A549 (cell line): ENCODE data around the gene ADCY3. TPM values are rescaled to one million over a fixed set of nuclear protein-coding genes. Genes with fewer than 3 reads are reported as not detected.
"Not testable (repeated sequence)": the region's sequence is repeated elsewhere in the genome, so short reads cannot be mapped to it uniquely, and the experiment has no call there.

Experiments
- ATAC-seq, 2 experiments: fragments of 200-7000 bp in 1 of 2; fragments of >200 bp in 1 of 2; cut with Nextera tagmentation in 1 of 2; cut with Tn5 transposase in 1 of 2; 3 replicates each; pipeline versions ENCODE4 v1.8.0 to v1.9.1; 2018 to 2020; ENCODE audit warnings: mild to moderate bottlenecking in 1 of 2, moderate library complexity in 1 of 2
- CTCF ChIA-PET: fragments of 300-600 bp; sonication (Branson Sonifier 250); formaldehyde crosslinking; extraction: SDS; loops from one replicate; lab custom pipeline; 2021; ENCODE audit warnings: antibody characterized with exemption, inconsistent platforms; lab: Yijun Ruan, JAX
- POLR2A ChIA-PET: fragments of 350-600 bp; formaldehyde crosslinking; extraction: SDS; loops from one replicate; lab custom pipeline; 2021; ENCODE audit warnings: antibody characterized with exemption, inconsistent platforms; lab: Yijun Ruan, JAX
- DNase-seq, 2 experiments: peaks; one replicate each; pipeline versions ENCODE4 v3.0.0 to v3.0.0-alpha.2; 2011 to 2016; ENCODE audit warnings: low read depth in 1 of 2, low spot score in 1 of 2
- FAIRE-seq: peaks from 2 replicates; lab custom pipeline; 2011; peaks lifted over from hg19 to GRCh38; lab: Jason Lieb, UNC
- H3K27ac ChIP-seq, 2 experiments: fragments of >200 bp; sonication (Bioruptor Twin); formaldehyde crosslinking; 3 replicates each; pipeline ENCODE4 v1.5.1; 2016 to 2017
- H3K4me1 ChIP-seq: fragments of >200 bp; sonication (Bioruptor Twin); formaldehyde crosslinking; 3 replicates; pipeline ENCODE4 v1.6.1; 2016
- H3K4me2 ChIP-seq: fragments of >200 bp; sonication (Bioruptor Twin); formaldehyde crosslinking; 3 replicates; pipeline ENCODE4 v1.6.1; 2016
- H3K4me3 ChIP-seq: fragments of >200 bp; sonication (Bioruptor Twin); formaldehyde crosslinking; 3 replicates; pipeline ENCODE4 v1.5.1; 2016
- H3K9me3 ChIP-seq: fragments of >200 bp; sonication (Bioruptor Twin); formaldehyde crosslinking; 3 replicates; pipeline ENCODE4 v1.6.1; 2016
- CBX2 ChIP-seq: fragments of 200-600 bp; sonication (generic); IDR thresholded peaks from 2 replicates; pipeline ENCODE4 v1.6.1; 2016; ENCODE audit warnings: low read depth, mild to moderate bottlenecking, borderline replicate concordance
- CBX8 ChIP-seq: fragments of 200-600 bp; sonication (generic); IDR thresholded peaks from 2 replicates; pipeline ENCODE4 v1.6.1; 2016
- CHD2 ChIP-seq: fragments of 150-350 bp; IDR thresholded peaks from 2 replicates; pipeline ENCODE4 v1.6.1; 2014; ENCODE audit warnings: low read length; ENCODE audit not compliant: partially characterized antibody
- CHD4 ChIP-seq: fragments of 200-600 bp; sonication (generic); IDR thresholded peaks from 2 replicates; pipeline ENCODE4 v1.6.1; 2016; ENCODE audit warnings: antibody characterized with exemption, mild to moderate bottlenecking, borderline replicate concordance
- EHMT2 ChIP-seq: fragments of 200-600 bp; sonication (generic); IDR thresholded peaks from 2 replicates; pipeline ENCODE4 v1.6.1; 2016; ENCODE audit warnings: antibody characterized with exemption, low read depth, mild to moderate bottlenecking, moderate library complexity
- EP300 ChIP-seq, 2 experiments: fragments of >200 bp; sonication (Bioruptor Twin); formaldehyde crosslinking; IDR thresholded peaks; 2 replicates in 1 of 2; 3 replicates in 1 of 2; pipeline ENCODE4 v1.6.1; 2016 to 2017
- ESRRA ChIP-seq: fragments of 150-350 bp; IDR thresholded peaks from 2 replicates; pipeline ENCODE4 v1.6.1; 2014; ENCODE audit warnings: mild to moderate bottlenecking, low read length, borderline replicate concordance
- FOSB ChIP-seq: fragments of 250-450 bp; sonication (Bioruptor Pico); IDR thresholded peaks from 2 replicates; pipeline ENCODE4 v1.5.0; 2020; ENCODE audit warnings: mild to moderate bottlenecking, moderate library complexity
- HOXB13 ChIP-seq: fragments of 250-450 bp; sonication (Bioruptor Pico); IDR thresholded peaks from 2 replicates; pipeline ENCODE4 v1.5.0; 2020; ENCODE audit warnings: low read depth, mild to moderate bottlenecking, moderate library complexity
- KDM1A ChIP-seq: fragments of 200-600 bp; sonication (generic); IDR thresholded peaks from 2 replicates; pipeline ENCODE4 v1.6.1; 2016; ENCODE audit warnings: low read depth, mild to moderate bottlenecking
- KDM5A ChIP-seq: fragments of 200-600 bp; sonication (generic); IDR thresholded peaks from 2 replicates; pipeline ENCODE4 v1.6.1; 2016; ENCODE audit warnings: antibody characterized with exemption, mild to moderate bottlenecking
- POLR2A ChIP-seq: IDR thresholded peaks from 2 replicates; pipeline ENCODE4 v1.6.1; 2012; ENCODE audit warnings: mild to moderate bottlenecking, low read length
- POLR2AphosphoS2 ChIP-seq: conservative IDR thresholded peaks from 2 replicates; pipeline ENCODE4 v1.6.1; 2012; ENCODE audit warnings: low read length, improper control_type of control experiment, inconsistent platforms
- RCOR1 ChIP-seq: fragments of 150-350 bp; IDR thresholded peaks from 2 replicates; pipeline ENCODE4 v1.6.1; 2014; ENCODE audit warnings: antibody characterized with exemption, low read length, low read depth
- SMC3 ChIP-seq: fragments of >200 bp; sonication (Bioruptor Twin); formaldehyde crosslinking; IDR thresholded peaks from 3 replicates; pipeline ENCODE4 v1.6.1; 2018; ENCODE audit warnings: inconsistent platforms
- TFCP2L1 ChIP-seq: fragments of 250-450 bp; sonication (Bioruptor Pico); IDR thresholded peaks from 2 replicates; pipeline ENCODE4 v1.5.0; 2021; ENCODE audit warnings: mild to moderate bottlenecking
- TP53 ChIP-seq: fragments of 250-450 bp; sonication (Bioruptor Pico); IDR thresholded peaks from 2 replicates; pipeline ENCODE4 v1.5.0; 2021; ENCODE audit warnings: mild to moderate bottlenecking, moderate library complexity
- ZFP36 ChIP-seq: fragments of 450-650 bp; IDR thresholded peaks from 2 replicates; pipeline ENCODE4 v1.6.1; 2014; ENCODE audit warnings: borderline replicate concordance; ENCODE audit not compliant: partially characterized antibody
- ZSCAN20 ChIP-seq: fragments of 250-450 bp; sonication (Bioruptor Pico); IDR thresholded peaks from 2 replicates; pipeline ENCODE4 v1.8.0; 2022; ENCODE audit warnings: mild to moderate bottlenecking, moderate library complexity
- WGBS: methylation state at CpG from one replicate; pipeline ENCODE4 v1.1.6; 2017; ENCODE audit errors: missing lambda C conversion rate; 5-methylcytosine and 5-hydroxymethylcytosine counted together
- polyA plus RNA-seq, 4 experiments: library from polyadenylated mRNA; depleted of rRNA in 3 of 4; stranded (reverse); fragments of >200 nt; fragmentation: RNase III in 1 of 4; extraction: RNeasy Plus Mini Kit Qiagen cat#74134 plus additional on column Dnase treatment in 1 of 4; gene quantifications; 2 replicates in 3 of 4; 3 replicates in 1 of 4; pipeline ENCODE4 v1.2.3, GENCODE V29; 2011 to 2017
- TF ChIP-seq, protein P1 (sequence below): fragments of >200 bp; sonication (Bioruptor Twin); formaldehyde crosslinking; IDR thresholded peaks from 3 replicates; pipeline ENCODE4 v1.5.1; 2016
- TF ChIP-seq, protein P2 (sequence below): fragments of 250-450 bp; sonication (Bioruptor Pico); IDR thresholded peaks from 2 replicates; pipeline ENCODE4 v1.5.0; 2021; ENCODE audit warnings: mild to moderate bottlenecking, moderate library complexity, borderline replicate concordance
- TF ChIP-seq, protein P3 (sequence below): fragments of >200 bp; sonication (Bioruptor Twin); formaldehyde crosslinking; IDR thresholded peaks from 3 replicates; pipeline ENCODE4 v1.6.1; 2016
- TF ChIP-seq, protein P4 (sequence below): fragments of 250-450 bp; sonication (Bioruptor Pico); IDR thresholded peaks from 2 replicates; pipeline ENCODE4 v1.5.0; 2020; ENCODE audit warnings: low read depth, mild to moderate bottlenecking, moderate library complexity
- TF ChIP-seq, protein P5 (sequence below): IDR thresholded peaks from 2 replicates; pipeline ENCODE4 v1.6.1; 2012; ENCODE audit warnings: low read depth, borderline replicate concordance

ADCY3 gene
- polyA plus RNA-seq, 2 of the 4 experiments (the other 2 are of a cell fraction), result 37.4 to 65.4 TPM

DNA sequence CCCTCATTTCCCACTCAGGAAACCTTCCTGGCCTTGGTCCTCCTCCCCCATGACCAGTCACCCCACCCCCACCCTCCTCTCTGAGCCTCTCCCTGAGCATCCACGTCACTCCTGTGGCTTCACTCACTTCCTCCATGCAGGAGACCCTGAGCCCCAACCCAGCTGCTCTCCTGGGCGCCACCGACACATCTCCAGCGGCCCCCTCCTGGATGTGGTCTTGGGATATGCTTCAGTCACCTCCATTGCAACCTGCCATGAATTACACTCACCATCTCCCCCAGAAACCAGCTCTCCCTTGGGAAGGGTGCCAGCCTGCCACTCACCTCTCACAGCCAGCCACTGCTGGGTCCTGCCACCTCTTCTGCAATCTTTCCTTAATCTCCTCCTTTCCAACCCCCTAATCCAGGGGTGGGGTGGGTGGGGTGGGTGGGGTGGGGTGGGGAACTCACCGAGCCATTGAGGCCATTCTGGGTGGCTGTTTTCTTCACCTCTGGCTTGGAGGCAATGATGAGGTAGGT lies 82.0 kb downstream of the ADCY3 start (continued):
- TF ChIP-seq TFCP2L1 (CRISPR knock-in tag) (no peak), KDM1A (no peak), EHMT2 (no peak), HOXB13 (CRISPR knock-in tag) (no peak), RCOR1 (no peak)

DNA sequence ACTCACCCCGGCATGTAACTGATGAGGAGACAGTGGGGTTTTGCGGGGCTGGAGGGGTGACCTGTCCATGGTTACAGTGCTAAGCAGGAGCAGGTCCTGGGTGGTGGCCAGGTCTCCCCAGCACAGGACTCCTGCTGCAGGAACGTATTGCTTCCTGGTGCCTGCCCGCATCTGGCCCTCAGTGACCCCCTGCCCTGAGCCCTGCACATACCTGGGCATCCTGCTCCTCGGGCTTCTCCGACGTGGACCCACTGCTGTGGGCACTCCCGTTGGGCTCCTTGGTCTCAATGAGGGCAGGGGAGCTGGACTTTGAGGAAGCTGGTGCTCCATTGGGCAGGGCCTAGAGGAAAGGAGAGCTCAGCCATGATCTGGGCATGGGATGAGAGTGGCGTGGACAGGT lies 83.3 kb downstream of the ADCY3 start:
- ATAC-seq, result no peak
- no peaks in the 10 kb centered on the region for H3K4me1 ChIP-seq
- FAIRE-seq, result no peak
- WGBS, result 90% methylated on average over 9 of the region's 9 CpGs
- no peak overlapping the region for H3K27ac ChIP-seq
- DNase-seq, result no peak
- ChIA-PET POLR2A (no interaction called here), CTCF (interaction anchor here (1.1 to 2.6 kb wide), 4 partner anchors 10 to 428 kb away, joined by 3 to 20 read pairs (median 6); no protein-coding TSS in a partner anchor)
- no peak for TF ChIP-seq POLR2A
- TF ChIP-seq EHMT2, result no peak
- TF ChIP-seq CHD2, result no peak
- no peak for TF ChIP-seq SMC3
- TF ChIP-seq CHD4, result no peak
- TF ChIP-seq, protein P1, sequence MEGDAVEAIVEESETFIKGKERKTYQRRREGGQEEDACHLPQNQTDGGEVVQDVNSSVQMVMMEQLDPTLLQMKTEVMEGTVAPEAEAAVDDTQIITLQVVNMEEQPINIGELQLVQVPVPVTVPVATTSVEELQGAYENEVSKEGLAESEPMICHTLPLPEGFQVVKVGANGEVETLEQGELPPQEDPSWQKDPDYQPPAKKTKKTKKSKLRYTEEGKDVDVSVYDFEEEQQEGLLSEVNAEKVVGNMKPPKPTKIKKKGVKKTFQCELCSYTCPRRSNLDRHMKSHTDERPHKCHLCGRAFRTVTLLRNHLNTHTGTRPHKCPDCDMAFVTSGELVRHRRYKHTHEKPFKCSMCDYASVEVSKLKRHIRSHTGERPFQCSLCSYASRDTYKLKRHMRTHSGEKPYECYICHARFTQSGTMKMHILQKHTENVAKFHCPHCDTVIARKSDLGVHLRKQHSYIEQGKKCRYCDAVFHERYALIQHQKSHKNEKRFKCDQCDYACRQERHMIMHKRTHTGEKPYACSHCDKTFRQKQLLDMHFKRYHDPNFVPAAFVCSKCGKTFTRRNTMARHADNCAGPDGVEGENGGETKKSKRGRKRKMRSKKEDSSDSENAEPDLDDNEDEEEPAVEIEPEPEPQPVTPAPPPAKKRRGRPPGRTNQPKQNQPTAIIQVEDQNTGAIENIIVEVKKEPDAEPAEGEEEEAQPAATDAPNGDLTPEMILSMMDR, result no peak
- TF ChIP-seq EP300 (IDR thresholded peaks at IDR 0.05), result no peak
- no peak for TF ChIP-seq KDM5A
- no peak for TF ChIP-seq POLR2AphosphoS2
- no peaks in the 10 kb centered on the region for H3K9me3 ChIP-seq
- H3K4me3 ChIP-seq, result no peak overlapping the region
- H3K4me2 ChIP-seq, result no peak overlapping the region

DNA sequence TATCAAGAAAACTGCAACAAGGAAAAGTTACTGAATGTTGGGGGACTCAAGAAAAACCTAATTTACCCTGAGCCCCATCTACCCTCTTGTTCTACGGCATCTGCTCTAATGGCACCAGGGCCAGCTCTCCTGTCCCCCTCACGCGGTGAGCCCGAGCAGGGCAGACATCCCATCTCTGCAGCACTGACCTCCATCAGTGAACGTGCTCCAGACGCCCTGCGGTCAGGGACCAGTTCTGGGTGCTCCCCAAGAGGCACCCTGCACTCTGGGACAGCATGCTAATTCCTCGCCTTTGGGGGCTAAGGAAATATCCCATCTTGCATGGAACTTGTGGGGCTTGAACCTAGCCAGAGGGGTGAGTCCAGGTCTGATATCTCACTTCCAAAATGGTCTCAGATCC lies 83.8 kb downstream of the ADCY3 start:
- ChIA-PET POLR2A (no interaction called here), CTCF (interaction anchor here (1.1 to 2.6 kb wide), 5 partner anchors 9 to 427 kb away, joined by 3 to 20 read pairs (median 8); no protein-coding TSS in a partner anchor)
- Histone ChIP-seq H3K4me2 (no peak overlapping the region), H3K4me3 (no peak overlapping the region), H3K9me3 (no peaks in the 10 kb centered on the region), H3K4me1 (no peaks in the 10 kb centered on the region), H3K27ac (no peak overlapping the region)
- no peak for DNase-seq
- ATAC-seq, result no peak
- no peak for TF ChIP-seq CBX8
- TF ChIP-seq, protein P2, sequence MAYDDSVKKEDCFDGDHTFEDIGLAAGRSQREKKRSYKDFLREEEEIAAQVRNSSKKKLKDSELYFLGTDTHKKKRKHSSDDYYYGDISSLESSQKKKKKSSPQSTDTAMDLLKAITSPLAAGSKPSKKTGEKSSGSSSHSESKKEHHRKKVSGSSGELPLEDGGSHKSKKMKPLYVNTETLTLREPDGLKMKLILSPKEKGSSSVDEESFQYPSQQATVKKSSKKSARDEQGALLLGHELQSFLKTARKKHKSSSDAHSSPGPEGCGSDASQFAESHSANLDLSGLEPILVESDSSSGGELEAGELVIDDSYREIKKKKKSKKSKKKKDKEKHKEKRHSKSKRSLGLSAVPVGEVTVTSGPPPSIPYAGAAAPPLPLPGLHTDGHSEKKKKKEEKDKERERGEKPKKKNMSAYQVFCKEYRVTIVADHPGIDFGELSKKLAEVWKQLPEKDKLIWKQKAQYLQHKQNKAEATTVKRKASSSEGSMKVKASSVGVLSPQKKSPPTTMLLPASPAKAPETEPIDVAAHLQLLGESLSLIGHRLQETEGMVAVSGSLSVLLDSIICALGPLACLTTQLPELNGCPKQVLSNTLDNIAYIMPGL (CRISPR knock-in tag), result no peak
- no peak for TF ChIP-seq HOXB13 (CRISPR knock-in tag)
- no peak for TF ChIP-seq TP53 (CRISPR knock-in tag)
- no peak for TF ChIP-seq KDM1A
- TF ChIP-seq, protein P3, sequence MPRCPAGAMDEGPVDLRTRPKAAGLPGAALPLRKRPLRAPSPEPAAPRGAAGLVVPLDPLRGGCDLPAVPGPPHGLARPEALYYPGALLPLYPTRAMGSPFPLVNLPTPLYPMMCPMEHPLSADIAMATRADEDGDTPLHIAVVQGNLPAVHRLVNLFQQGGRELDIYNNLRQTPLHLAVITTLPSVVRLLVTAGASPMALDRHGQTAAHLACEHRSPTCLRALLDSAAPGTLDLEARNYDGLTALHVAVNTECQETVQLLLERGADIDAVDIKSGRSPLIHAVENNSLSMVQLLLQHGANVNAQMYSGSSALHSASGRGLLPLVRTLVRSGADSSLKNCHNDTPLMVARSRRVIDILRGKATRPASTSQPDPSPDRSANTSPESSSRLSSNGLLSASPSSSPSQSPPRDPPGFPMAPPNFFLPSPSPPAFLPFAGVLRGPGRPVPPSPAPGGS, result no peak
- TF ChIP-seq, protein P4, sequence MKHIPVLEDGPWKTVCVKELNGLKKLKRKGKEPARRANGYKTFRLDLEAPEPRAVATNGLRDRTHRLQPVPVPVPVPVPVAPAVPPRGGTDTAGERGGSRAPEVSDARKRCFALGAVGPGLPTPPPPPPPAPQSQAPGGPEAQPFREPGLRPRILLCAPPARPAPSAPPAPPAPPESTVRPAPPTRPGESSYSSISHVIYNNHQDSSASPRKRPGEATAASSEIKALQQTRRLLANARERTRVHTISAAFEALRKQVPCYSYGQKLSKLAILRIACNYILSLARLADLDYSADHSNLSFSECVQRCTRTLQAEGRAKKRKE, result no peak
- TF ChIP-seq CHD2, result no peak
- no peak for TF ChIP-seq ESRRA
- TF ChIP-seq EP300 (IDR thresholded peaks at IDR 0.05), result no peak
- TF ChIP-seq ZSCAN20 (CRISPR knock-in tag), result no peak
- no peak for TF ChIP-seq RCOR1
- TF ChIP-seq FOSB (CRISPR knock-in tag), result no peak
- no peak for TF ChIP-seq ZFP36
- no peak for TF ChIP-seq EHMT2
- no peak for TF ChIP-seq CBX2
- TF ChIP-seq, protein P5, sequence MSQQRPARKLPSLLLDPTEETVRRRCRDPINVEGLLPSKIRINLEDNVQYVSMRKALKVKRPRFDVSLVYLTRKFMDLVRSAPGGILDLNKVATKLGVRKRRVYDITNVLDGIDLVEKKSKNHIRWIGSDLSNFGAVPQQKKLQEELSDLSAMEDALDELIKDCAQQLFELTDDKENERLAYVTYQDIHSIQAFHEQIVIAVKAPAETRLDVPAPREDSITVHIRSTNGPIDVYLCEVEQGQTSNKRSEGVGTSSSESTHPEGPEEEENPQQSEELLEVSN, result no peak
- FAIRE-seq, result no peak
- WGBS, result 91% methylated on average over 8 of the region's 8 CpGs

DNA sequence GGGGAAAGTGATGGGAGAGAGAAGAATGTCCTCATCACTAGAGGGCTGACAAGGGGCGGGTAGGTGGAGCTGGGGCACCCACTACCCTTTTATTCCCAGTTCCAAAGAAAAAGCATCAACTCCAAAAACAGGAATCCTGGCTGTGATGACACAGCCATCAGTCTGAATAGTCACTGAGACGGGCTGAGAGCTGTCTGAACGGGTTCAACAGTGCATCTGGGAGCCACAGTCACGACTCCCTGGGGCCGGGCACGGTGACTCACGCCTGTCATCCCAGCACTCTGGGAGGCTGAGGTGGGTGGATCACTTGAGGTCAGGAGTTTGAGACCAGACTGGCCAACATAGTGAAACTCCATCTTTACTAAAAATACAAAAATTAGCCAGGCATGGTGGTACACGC lies 84.6 kb downstream of the ADCY3 start:
- CTCF ChIA-PET, result interaction anchor here (2.0 to 2.6 kb wide), 2 partner anchors 8 to 426 kb away, joined by 13 to 20 read pairs; no protein-coding TSS in a partner anchor
- 52% methylated on average over 8 of the region's 8 CpGs for WGBS
- H3K4me3 ChIP-seq, FAIRE-seq, H3K4me1 ChIP-seq, ATAC-seq, H3K4me2 ChIP-seq, H3K9me3 ChIP-seq, H3K27ac ChIP-seq, DNase-seq, POLR2A ChIA-PET: not testable (repeated sequence)
